K562 (cell line): ENCODE measurements around the gene PTTG1IP. TPM values are rescaled to one million over a fixed set of nuclear protein-coding genes. Genes with fewer than 3 reads are reported as not detected.

Source experiments
- ATAC-seq: fragments of 200-7000 bp; cut with Tn5 transposase; 3 replicates; pipeline ENCODE4 v1.9.1; 2020; ENCODE audit warnings: moderate library complexity
- BruUV-seq: library from RNA; stranded (reverse); fragments of 400-500 nt; replicated peaks from 2 replicates; lab custom pipeline; 2021; lab: Mats Ljungman, UMichigan
- CTCF ChIA-PET: fragments of 300-600 bp; formaldehyde crosslinking; extraction: SDS; loops from one replicate; lab custom pipeline; 2021; ENCODE audit warnings: low intra/inter-chr PET ratio; lab: Yijun Ruan, JAX
- POLR2A ChIA-PET: fragments of 300-600, 350-650 bp; sonication (Branson Sonifier 250); formaldehyde crosslinking; extraction: SDS; loops from one replicate; lab custom pipeline; 2021; ENCODE audit warnings: antibody characterized with exemption, inconsistent platforms; lab: Yijun Ruan, JAX
- DNase-seq, 4 experiments: peaks; one replicate each; pipeline versions ENCODE4 v3.0.0 to v3.0.0-alpha.2; 2011 to 2018; ENCODE audit warnings: low spot score in 3 of 4, mixed read lengths in 3 of 4; ENCODE audit errors: extremely low read depth in 1 of 4
- FAIRE-seq: peaks from 2 replicates; lab custom pipeline; 2011; peaks lifted over from hg19 to GRCh38; lab: Jason Lieb, UNC
- H2AFZ ChIP-seq: 2 replicates; pipeline ENCODE4 v1.6.0; 2011; ENCODE audit warnings: low read depth, low read length, control low read depth, inconsistent platforms
- H3K27ac ChIP-seq: fragments of 200-600 bp; 3 replicates; pipeline ENCODE4 v1.8.0; 2011; ENCODE audit warnings: low read depth, mild to moderate bottlenecking, control low read depth, inconsistent platforms, low read length, moderate library complexity, mixed read lengths; ENCODE audit errors: extremely low read depth
- H3K27me3 ChIP-seq, 2 experiments: fragments of 300-600 bp in 1 of 2; 2 replicates in 1 of 2; 3 replicates in 1 of 2; pipeline versions ENCODE4 v1.6.0 to v1.8.0; 2011; ENCODE audit warnings: inconsistent platforms in 2 of 2, low read length in 2 of 2, mild to moderate bottlenecking in 1 of 2, mixed read lengths in 1 of 2, moderate library complexity in 1 of 2; ENCODE audit not compliant: control insufficient read depth in 2 of 2, insufficient read depth in 2 of 2
- H3K36me3 ChIP-seq: fragments of 300-600 bp; 3 replicates; pipeline ENCODE4 v1.8.0; 2011; ENCODE audit warnings: mild to moderate bottlenecking, low read length, inconsistent platforms; ENCODE audit not compliant: control insufficient read depth, insufficient read depth
- H3K4me1 ChIP-seq, 2 experiments: fragments of 200-600 bp in 1 of 2; replicated peaks in 1 of 2; 2 replicates in 1 of 2; 3 replicates in 1 of 2; pipeline versions ENCODE4 v1.5.1 to v1.8.0; 2011; ENCODE audit warnings: inconsistent platforms in 2 of 2, low read length in 2 of 2, mild to moderate bottlenecking in 1 of 2, mixed read lengths in 1 of 2, moderate library complexity in 1 of 2; ENCODE audit not compliant: control insufficient read depth in 2 of 2, insufficient read depth in 2 of 2
- H3K4me2 ChIP-seq: 2 replicates; pipeline ENCODE4 v1.6.1; 2011; ENCODE audit warnings: low read length, control low read depth, inconsistent platforms, mixed read lengths; ENCODE audit not compliant: insufficient read depth
- H3K4me3 ChIP-seq: fragments of 200-600 bp; sonication (generic), shearing (Covaris generic); 2 replicates; pipeline ENCODE4 v1.5.1; 2016; ENCODE audit warnings: control low read depth, inconsistent platforms
- H3K79me2 ChIP-seq: fragments of 200-600 bp; 3 replicates; pipeline ENCODE4 v1.8.0; 2011; ENCODE audit warnings: low read length, inconsistent platforms; ENCODE audit not compliant: control insufficient read depth, insufficient read depth
- H3K9ac ChIP-seq, 2 experiments: 2 replicates each; pipeline versions ENCODE4 v1.6.0 to v1.6.1; 2011; ENCODE audit warnings: low read depth in 2 of 2, low read length in 2 of 2, control low read depth in 1 of 2, inconsistent platforms in 1 of 2, mild to moderate bottlenecking in 1 of 2, mixed read lengths in 1 of 2; ENCODE audit not compliant: insufficient read depth in 1 of 2
- H3K9me1 ChIP-seq: one replicate; pipeline ENCODE4 v1.6.0; 2011; ENCODE audit warnings: inconsistent platforms, mild to moderate bottlenecking, low read length, moderate library complexity; ENCODE audit not compliant: control insufficient read depth, insufficient read depth
- H3K9me3 ChIP-seq: replicated peaks from 2 replicates; pipeline ENCODE4 v1.5.1; 2011; ENCODE audit warnings: low read depth, low read length, inconsistent platforms; ENCODE audit not compliant: control insufficient read depth, insufficient read depth
- H4K20me1 ChIP-seq: replicated peaks from 2 replicates; pipeline ENCODE4 v1.6.1; 2011; ENCODE audit warnings: low read length, inconsistent platforms, mixed read lengths; ENCODE audit not compliant: control insufficient read depth, insufficient read depth
- ARNT ChIP-seq, 2 experiments: fragments of 450-650 bp; IDR thresholded peaks; 2 replicates each; pipeline ENCODE4 v1.6.1; 2016; ENCODE audit warnings: mild to moderate bottlenecking in 1 of 2
- BHLHE40 ChIP-seq: IDR thresholded peaks from 2 replicates; pipeline ENCODE4 v1.6.1; 2011; ENCODE audit warnings: low read length, improper control_type of control experiment
- HDAC3 ChIP-seq: fragments of 450-650 bp; IDR thresholded peaks from 2 replicates; pipeline ENCODE4 v1.6.1; 2018; ENCODE audit warnings: borderline replicate concordance, mild to moderate bottlenecking, moderate library complexity; ENCODE audit not compliant: partially characterized antibody
- HIVEP1 ChIP-seq: fragments of 250-450 bp; sonication (Bioruptor Pico); IDR thresholded peaks from 2 replicates; pipeline ENCODE4 v1.4.0; 2020; ENCODE audit warnings: mild to moderate bottlenecking
- HNRNPK ChIP-seq: fragments of 200-400 bp; formaldehyde crosslinking; IDR thresholded peaks from one replicate; pipeline ENCODE4 v1.6.1; 2018; ENCODE audit warnings: mild to moderate bottlenecking, low read depth, low read length; ENCODE audit not compliant: poor library complexity, severe bottlenecking
- MAFF ChIP-seq: IDR thresholded peaks from 2 replicates; pipeline ENCODE4 v1.6.1; 2012; ENCODE audit warnings: low read length, improper control_type of control experiment
- MECOM ChIP-seq: fragments of 250-450 bp; sonication (Bioruptor Pico); IDR thresholded peaks from 2 replicates; pipeline ENCODE4 v1.8.0; 2022; ENCODE audit warnings: inconsistent platforms
- RBBP5 ChIP-seq: fragments of 200-600 bp; sonication (generic); IDR thresholded peaks from 2 replicates; pipeline ENCODE4 v1.6.1; 2012; ENCODE audit warnings: borderline replicate concordance, mild to moderate bottlenecking, low read length, control low read depth, inconsistent platforms; ENCODE audit not compliant: insufficient read depth, poor library complexity, severe bottlenecking
- SMARCE1 ChIP-seq: fragments of 450-650 bp; IDR thresholded peaks from 2 replicates; pipeline ENCODE4 v1.7.1; 2016; ENCODE audit warnings: mild to moderate bottlenecking
- SNRNP70 ChIP-seq: fragments of 200-400 bp; formaldehyde crosslinking; optimal IDR thresholded peaks from 2 replicates; pipeline ENCODE3; 2017; ENCODE audit warnings: low read depth, low read length
- TGIF2 ChIP-seq: sonication (generic); formaldehyde crosslinking; IDR thresholded peaks from 2 replicates; pipeline ENCODE4 v1.8.1; 2022; ENCODE audit warnings: mild to moderate bottlenecking, missing genetic modification reagents, moderate library complexity
- ZNF224 ChIP-seq: sonication (generic); formaldehyde crosslinking; IDR thresholded peaks from 2 replicates; pipeline ENCODE4 v1.8.0; 2022; ENCODE audit warnings: mild to moderate bottlenecking, missing genetic modification reagents
- ZNF445 ChIP-seq: fragments of 250-450 bp; sonication (Bioruptor Pico); IDR thresholded peaks from 2 replicates; pipeline ENCODE4 v1.4.0; 2020; ENCODE audit warnings: low read depth, mild to moderate bottlenecking, moderate library complexity
- ZNF75A ChIP-seq: fragments of 450-650 bp; formaldehyde crosslinking; IDR thresholded peaks from 2 replicates; pipeline ENCODE4 v1.4.0; 2020; ENCODE audit warnings: mild to moderate bottlenecking
- WGBS: fragments of 100-300 bp; shearing (Covaris generic); methylation state at CpG from one replicate; pipeline ENCODE4 v1.1.6; 2016; ENCODE audit warnings: low coverage, mixed read lengths; ENCODE audit not compliant: insufficient coverage; ENCODE audit errors: missing lambda C conversion rate; 5-methylcytosine and 5-hydroxymethylcytosine counted together
- in situ Hi-C: fragments of 300-500 bp; cut with MboI; formaldehyde crosslinking; loops from 4 replicates; pipeline ENCODE4 v1.15.0; 2018; ENCODE audit warnings: inconsistent platforms, mixed read lengths
- intact Hi-C: fragments of 100-400 bp; cut with micrococcal nuclease; formaldehyde crosslinking; loops from 2 replicates; pipeline ENCODE4 v1.14.2; 2022
- polyA plus RNA-seq, 8 experiments: library from polyadenylated mRNA; depleted of rRNA in 4 of 8; stranded (reverse) in 5 of 8; unstranded in 3 of 8; fragments of >200 nt; fragmentation: Nextera tagmentation in 2 of 8; fragmentation: Illumina TruSeq in 1 of 8; extraction: Ambion mirVana in 2 of 8; extraction: Trizol in 1 of 8; gene quantifications; 2 replicates each; pipeline versions ENCODE4 v1.2.1 to v1.2.3, GENCODE V29; 2011 to 2014; ENCODE audit warnings: inconsistent platforms in 1 of 8, missing spikeins in 1 of 8
- total RNA-seq, 7 experiments: library from RNA; depleted of rRNA in 6 of 7; stranded (reverse); fragments of >200 nt in 6 of 7; fragmentation: Illumina TruSeq in 2 of 7; extraction: Trizol in 2 of 7; gene quantifications; 2 replicates each; pipeline versions ENCODE4 v1.2.1 to v1.2.3, GENCODE V29; 2011 to 2021; ENCODE audit warnings: low replicate concordance in 1 of 7
- TF ChIP-seq, protein P1 (sequence below), 2 experiments: fragments of 200-800 bp in 1 of 2; sonication (Bioruptor generic) in 1 of 2; sonication (generic) in 1 of 2; formaldehyde crosslinking in 1 of 2; IDR thresholded peaks in 1 of 2; conservative IDR thresholded peaks in 1 of 2; 2 replicates each; pipeline versions ENCODE4 v1.5.0 to v1.6.1; 2016 to 2020; ENCODE audit warnings: missing compliant biosample characterization in 1 of 2, missing genetic modification characterization in 1 of 2, missing genetic modification reagents in 1 of 2
- TF ChIP-seq, protein P2 (sequence below), 3 experiments: fragments of 200-800 bp in 1 of 3; sonication (Bioruptor generic) in 1 of 3; sonication (generic) in 1 of 3; formaldehyde crosslinking in 1 of 3; IDR thresholded peaks; 2 replicates each; pipeline versions ENCODE4 v1.6.1 to v1.8.0; 2016 to 2022; ENCODE audit warnings: mild to moderate bottlenecking in 2 of 3, missing compliant biosample characterization in 2 of 3, missing genetic modification characterization in 2 of 3, missing genetic modification reagents in 1 of 3
- TF ChIP-seq, protein P3 (sequence below): fragments of 200-400 bp; formaldehyde crosslinking; IDR thresholded peaks from 2 replicates; pipeline ENCODE4 v1.6.1; 2017; ENCODE audit warnings: mild to moderate bottlenecking, low read depth, low read length, moderate library complexity

The PTTG1IP gene
- total and polyA plus RNA-seq, 9 of the 15 experiments (the other 6 are each of a cell fraction or from before 2014, with no cell fraction given) = 5.0 to 99.3 (median 82.4) TPM

DNA sequence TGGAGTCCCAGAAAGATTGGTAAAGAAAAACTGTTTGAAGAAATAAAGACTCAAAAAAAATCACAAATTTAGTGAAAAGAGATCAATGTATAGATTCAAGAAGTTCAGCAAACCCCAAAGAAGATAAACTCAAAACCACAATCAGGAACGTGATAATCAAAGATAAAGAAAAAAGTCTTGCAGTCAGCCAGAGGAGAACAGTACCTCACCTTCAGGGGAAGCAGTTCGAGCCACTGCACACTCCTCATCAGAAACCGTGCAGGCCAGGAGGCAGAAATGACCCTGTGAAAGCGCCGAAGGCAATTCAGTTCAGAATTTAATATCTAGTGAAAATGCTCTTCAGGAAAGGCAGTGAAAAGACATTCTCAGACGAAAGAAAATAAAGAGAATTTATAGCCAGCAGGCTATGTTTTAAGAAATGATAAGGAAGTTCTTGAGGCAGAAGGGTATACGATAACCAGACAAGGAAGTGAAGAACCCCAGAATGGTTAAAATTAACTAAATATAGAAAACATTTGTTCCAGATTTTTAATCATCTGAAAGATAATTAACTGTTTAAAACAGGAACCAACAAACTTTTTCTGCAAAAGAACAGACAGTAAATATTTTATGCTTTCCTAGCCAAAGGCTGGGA is 42.1 kb downstream of the PTTG1IP start:
- Histone ChIP-seq H2AFZ (no peak overlapping the region), H3K4me2 (no peak overlapping the region), H3K27ac (no peak overlapping the region), H3K9me1 (no peaks in the 10 kb centered on the region), H3K9ac (no peak overlapping the region), H3K27me3 (no peaks in the 10 kb centered on the region), H3K9me3 (peaks cover 16% of the 10 kb centered on the region), H4K20me1 (0 out of 2 replicates have a peak, but pooled peaks cover under 1% of the 10 kb centered on the region), H3K4me1 (peaks cover 16 to 23% of the 10 kb centered on the region in 2 experiments), H3K36me3 (no peaks in the 10 kb centered on the region), H3K79me2 (no peaks in the 10 kb centered on the region), H3K4me3 (no peak overlapping the region)
- intact Hi-C loops = loop anchor here (10.0 kb wide), 1 partner anchor 787 kb away; no protein-coding TSS in a partner anchor
- CTCF ChIA-PET = interaction anchor here (0.7 kb wide), 1 partner anchor 10 kb away, joined by 3 read pairs; no protein-coding TSS in a partner anchor
- FAIRE-seq (no peak), ATAC-seq (no peak), DNase-seq (no peak)
- BruUV-seq = no TSS peak
- in situ Hi-C loops = no loop called here
- POLR2A ChIA-PET = no interaction called here
- 6% methylated on average over 7 of the region's 7 CpGs for WGBS
- no peak for TF ChIP-seq BHLHE40
- TF ChIP-seq SMARCE1 = 0 out of 2 replicates have a peak, but pooled peaks have one; percentile 17
- TF ChIP-seq TGIF2 = no peak
- TF ChIP-seq MAFF = no peak
- TF ChIP-seq, protein P1, sequence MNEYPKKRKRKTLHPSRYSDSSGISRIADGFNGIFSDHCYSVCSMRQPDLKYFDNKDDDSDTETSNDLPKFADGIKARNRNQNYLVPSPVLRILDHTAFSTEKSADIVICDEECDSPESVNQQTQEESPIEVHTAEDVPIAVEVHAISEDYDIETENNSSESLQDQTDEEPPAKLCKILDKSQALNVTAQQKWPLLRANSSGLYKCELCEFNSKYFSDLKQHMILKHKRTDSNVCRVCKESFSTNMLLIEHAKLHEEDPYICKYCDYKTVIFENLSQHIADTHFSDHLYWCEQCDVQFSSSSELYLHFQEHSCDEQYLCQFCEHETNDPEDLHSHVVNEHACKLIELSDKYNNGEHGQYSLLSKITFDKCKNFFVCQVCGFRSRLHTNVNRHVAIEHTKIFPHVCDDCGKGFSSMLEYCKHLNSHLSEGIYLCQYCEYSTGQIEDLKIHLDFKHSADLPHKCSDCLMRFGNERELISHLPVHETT (CRISPR knock-in tag; conservative IDR thresholded peaks at IDR 0.05 in 1 of 2, IDR thresholded peaks at IDR 0.05 in 1 of 2) = no peak
- TF ChIP-seq ZNF224 (CRISPR knock-in tag) = no peak
- TF ChIP-seq RBBP5 = no peak
- no peak for TF ChIP-seq ARNT (IDR thresholded peaks at IDR 0.05)
- TF ChIP-seq MECOM = no peak
- TF ChIP-seq, protein P2, sequence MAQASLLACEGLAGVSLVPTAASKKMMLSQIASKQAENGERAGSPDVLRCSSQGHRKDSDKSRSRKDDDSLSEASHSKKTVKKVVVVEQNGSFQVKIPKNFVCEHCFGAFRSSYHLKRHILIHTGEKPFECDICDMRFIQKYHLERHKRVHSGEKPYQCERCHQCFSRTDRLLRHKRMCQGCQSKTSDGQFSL (CRISPR knock-in tag; IDR thresholded peaks at IDR 0.05) = no peak
- TF ChIP-seq, protein P2 (tag; IDR thresholded peaks at IDR 0.05) = no peak
- TF ChIP-seq, protein P3, sequence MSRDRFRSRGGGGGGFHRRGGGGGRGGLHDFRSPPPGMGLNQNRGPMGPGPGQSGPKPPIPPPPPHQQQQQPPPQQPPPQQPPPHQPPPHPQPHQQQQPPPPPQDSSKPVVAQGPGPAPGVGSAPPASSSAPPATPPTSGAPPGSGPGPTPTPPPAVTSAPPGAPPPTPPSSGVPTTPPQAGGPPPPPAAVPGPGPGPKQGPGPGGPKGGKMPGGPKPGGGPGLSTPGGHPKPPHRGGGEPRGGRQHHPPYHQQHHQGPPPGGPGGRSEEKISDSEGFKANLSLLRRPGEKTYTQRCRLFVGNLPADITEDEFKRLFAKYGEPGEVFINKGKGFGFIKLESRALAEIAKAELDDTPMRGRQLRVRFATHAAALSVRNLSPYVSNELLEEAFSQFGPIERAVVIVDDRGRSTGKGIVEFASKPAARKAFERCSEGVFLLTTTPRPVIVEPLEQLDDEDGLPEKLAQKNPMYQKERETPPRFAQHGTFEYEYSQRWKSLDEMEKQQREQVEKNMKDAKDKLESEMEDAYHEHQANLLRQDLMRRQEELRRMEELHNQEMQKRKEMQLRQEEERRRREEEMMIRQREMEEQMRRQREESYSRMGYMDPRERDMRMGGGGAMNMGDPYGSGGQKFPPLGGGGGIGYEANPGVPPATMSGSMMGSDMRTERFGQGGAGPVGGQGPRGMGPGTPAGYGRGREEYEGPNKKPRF = no peak
- TF ChIP-seq ZNF445 (CRISPR knock-in tag) = no peak
- no peak for TF ChIP-seq ZNF75A
- TF ChIP-seq HNRNPK = no peak
- no peak for TF ChIP-seq HDAC3
- TF ChIP-seq HIVEP1 (CRISPR knock-in tag) = no peak
- TF ChIP-seq SNRNP70 = no peak
